ENCODE data around the gene GLP1R.

DNA sequence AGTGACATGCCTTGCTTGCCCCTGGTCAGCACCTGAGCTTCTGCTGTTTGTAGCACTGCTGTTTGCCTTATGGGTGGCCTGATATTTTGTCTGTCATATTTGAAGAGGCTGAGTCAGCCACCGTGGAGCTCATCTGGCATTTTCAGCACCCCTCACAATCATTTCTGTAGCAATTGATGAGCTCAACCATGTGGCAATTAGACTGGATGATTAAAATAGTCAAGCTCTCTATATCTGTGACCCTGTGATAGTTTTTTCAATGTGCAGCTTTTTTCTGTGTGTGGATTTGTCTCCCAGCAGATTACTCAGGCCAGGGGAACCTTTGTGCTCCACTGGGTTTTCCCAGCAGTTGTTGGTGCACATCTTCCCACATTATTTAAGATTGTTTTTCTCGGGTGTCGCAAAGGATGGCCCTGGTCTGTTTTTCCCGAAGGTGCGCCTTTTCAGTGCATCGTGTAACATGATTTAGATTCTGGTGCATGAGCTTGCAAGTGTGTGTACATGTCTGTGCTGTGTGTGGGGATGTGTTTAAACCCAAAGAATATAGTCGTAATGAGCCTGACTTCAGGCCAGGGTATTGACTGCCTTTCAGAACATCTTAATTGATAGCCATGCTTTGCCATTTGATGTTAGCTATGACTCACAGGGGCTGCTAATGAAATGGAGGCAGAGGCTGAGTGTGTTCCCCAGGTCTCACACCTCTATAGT is 31.6 kb upstream of the GLP1R start:
- TF ChIP-seq CTCF (IDR thresholded peaks at IDR 0.05; ENCODE audit: low read depth, low read length, poor library complexity, severe bottlenecking), result no peak
- TF ChIP-seq EZH2phosphoT487 (IDR thresholded peaks at IDR 0.05; ENCODE audit: borderline replicate concordance, low read length), result no peak
